GM18511 (cell line): Measurements from ENCODE around the gene EIF4A3.

Source experiments
- ATAC-seq: cut with Tn5 transposase; IDR thresholded peaks from one replicate; pipeline ENCODE4 v1.9.1; 2021; ENCODE audit warnings: mild to moderate bottlenecking, moderate library complexity; ENCODE audit not compliant: unreplicated experiment

The EIF4A3 gene

GRCh38 chr17:80138856-80139426 is 8.0 kb downstream of the EIF4A3 start:
- no peak for ATAC-seq

- ATAC-seq = no peak
Observed at GRCh38 chr17:80137131-80137530, 9.8 kb downstream of the EIF4A3 start.

- no peak for ATAC-seq
Observed at GRCh38 chr17:80133626-80133970, 13.3 kb downstream of the EIF4A3 start.

- no peak for ATAC-seq
Observed at GRCh38 chr17:80132906-80133625, 13.9 kb downstream of the EIF4A3 start.

GRCh38 chr17:80130992-80131391 is 15.9 kb downstream of the EIF4A3 start:
- ATAC-seq = no peak

GRCh38 chr17:80129006-80129565 is 17.8 kb downstream of the EIF4A3 start:
- no peak for ATAC-seq

- ATAC-seq = no peak
Observed at GRCh38 chr17:80126449-80126715, 20.5 kb downstream of the EIF4A3 start.

- ATAC-seq = no peak
Observed at GRCh38 chr17:80125656-80126448, 21.1 kb downstream of the EIF4A3 start.

- ATAC-seq = no peak
Observed at GRCh38 chr17:80124351-80124981, 22.5 kb downstream of the EIF4A3 start.

GRCh38 chr17:80123791-80124190 is 23.1 kb downstream of the EIF4A3 start:
- ATAC-seq = no peak

GRCh38 chr17:80122926-80123505 is 23.9 kb downstream of the EIF4A3 start:
- no peak for ATAC-seq

- no peak for ATAC-seq
Observed at GRCh38 chr17:80122026-80122575, 24.8 kb downstream of the EIF4A3 start.

- ATAC-seq = no peak
Observed at GRCh38 chr17:80119839-80120238, 27.1 kb downstream of the EIF4A3 start.

- no peak for ATAC-seq
Observed at GRCh38 chr17:80119271-80119791, 27.6 kb downstream of the EIF4A3 start.

GRCh38 chr17:80118601-80119270 is 28.2 kb downstream of the EIF4A3 start:
- ATAC-seq = no peak

GRCh38 chr17:80117491-80118401 is 29.2 kb downstream of the EIF4A3 start:
- no peak for ATAC-seq

- no peak for ATAC-seq
Observed at GRCh38 chr17:80116921-80117380, 30.0 kb downstream of the EIF4A3 start.

GRCh38 chr17:80116276-80116920 is 30.5 kb downstream of the EIF4A3 start:
- no peak for ATAC-seq
